ENCODE results near the gene UBAC2.

GRCh38 chr13:99191900-99192399, 8.7 kb upstream of the UBAC2 start:
- TF ChIP-seq EZH2 (IDR thresholded peaks at IDR 0.05; ENCODE audit: borderline replicate concordance): no peak
- TF ChIP-seq, protein P1, sequence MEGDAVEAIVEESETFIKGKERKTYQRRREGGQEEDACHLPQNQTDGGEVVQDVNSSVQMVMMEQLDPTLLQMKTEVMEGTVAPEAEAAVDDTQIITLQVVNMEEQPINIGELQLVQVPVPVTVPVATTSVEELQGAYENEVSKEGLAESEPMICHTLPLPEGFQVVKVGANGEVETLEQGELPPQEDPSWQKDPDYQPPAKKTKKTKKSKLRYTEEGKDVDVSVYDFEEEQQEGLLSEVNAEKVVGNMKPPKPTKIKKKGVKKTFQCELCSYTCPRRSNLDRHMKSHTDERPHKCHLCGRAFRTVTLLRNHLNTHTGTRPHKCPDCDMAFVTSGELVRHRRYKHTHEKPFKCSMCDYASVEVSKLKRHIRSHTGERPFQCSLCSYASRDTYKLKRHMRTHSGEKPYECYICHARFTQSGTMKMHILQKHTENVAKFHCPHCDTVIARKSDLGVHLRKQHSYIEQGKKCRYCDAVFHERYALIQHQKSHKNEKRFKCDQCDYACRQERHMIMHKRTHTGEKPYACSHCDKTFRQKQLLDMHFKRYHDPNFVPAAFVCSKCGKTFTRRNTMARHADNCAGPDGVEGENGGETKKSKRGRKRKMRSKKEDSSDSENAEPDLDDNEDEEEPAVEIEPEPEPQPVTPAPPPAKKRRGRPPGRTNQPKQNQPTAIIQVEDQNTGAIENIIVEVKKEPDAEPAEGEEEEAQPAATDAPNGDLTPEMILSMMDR (IDR thresholded peaks at IDR 0.05; ENCODE audit: poor library complexity): no peak

Measured in hepatocyte (in vitro differentiated cells).